NCI-H524 treated with DMSO at 0.1 percent for 48 hours (cell line): ENCODE measurements around the gene UGT1A9.

Experiments used
- DNase-seq: peaks from one replicate; lab custom pipeline; 2025; lab: John Stamatoyannopoulos, UW

The UGT1A9 gene

GRCh38 chr2:233817361-233817911 is 145.7 kb downstream of the UGT1A9 start:
- no peak for DNase-seq

- no peak for DNase-seq
Measured at GRCh38 chr2:233817995-233818638, 146.4 kb downstream of the UGT1A9 start.

GRCh38 chr2:233818639-233819621 is 147.2 kb downstream of the UGT1A9 start:
- DNase-seq: no peak

- DNase-seq: no peak
Measured at GRCh38 chr2:233819884-233820773, 148.4 kb downstream of the UGT1A9 start.

GRCh38 chr2:233820774-233821105 is 149.0 kb downstream of the UGT1A9 start:
- no peak for DNase-seq

- no peak for DNase-seq
Measured at GRCh38 chr2:233821196-233821595, 149.5 kb downstream of the UGT1A9 start.

- no peak for DNase-seq
Measured at GRCh38 chr2:233821709-233822100, 150.0 kb downstream of the UGT1A9 start.

GRCh38 chr2:233822101-233822771 is 150.5 kb downstream of the UGT1A9 start:
- DNase-seq: no peak
